Measurements from ENCODE around the gene PDZD7. TPM values are rescaled to one million over a fixed set of nuclear protein-coding genes. Genes with fewer than 3 reads are reported as not detected.

Gene PDZD7
- total RNA-seq, 1 donor from 2014 or later: 0.17 TPM

Small RNA genes within 50 kb of the gene (microRNA-seq; reads per million reads assigned to microRNA genes)
- gene MIR608 (ENCODE audit: borderline number of aligned reads): not detected

Other genes with a start within 250 kb of the PDZD7 start
- gene SLF2, start 118.2 kb downstream of the PDZD7 start, total RNA-seq: 18.9 TPM
- gene SEMA4G, start 61.6 kb downstream of the PDZD7 start, total RNA-seq: 1.6 TPM
- gene MRPL43, start 43.6 kb downstream of the PDZD7 start, total RNA-seq: 55.9 TPM
- gene TWNK, start 43.6 kb downstream of the PDZD7 start, total RNA-seq: 8.0 TPM
- 44.9 TPM for gene LZTS2, start 31.3 kb downstream of the PDZD7 start, total RNA-seq
- 11.0 TPM for gene SFXN3, start 105 bp upstream of the PDZD7 start, total RNA-seq
- 7.8 TPM for gene KAZALD1, start 30.9 kb upstream of the PDZD7 start, total RNA-seq
- not detected for gene TLX1, start 100.2 kb upstream of the PDZD7 start, total RNA-seq
- gene LBX1, start 198.3 kb upstream of the PDZD7 start, total RNA-seq: not detected

Measured in left ventricle myocardium superior (tissue), 1 donor.